ENCODE data around the gene RAB9B.

RAB9B gene

GRCh38 chrX:103792916-103793544, 39.0 kb downstream of the RAB9B start:
- no peak overlapping the region for H3K4me3 ChIP-seq (ENCODE audit: low read depth, low read length)
- no peak for DNase-seq (ENCODE audit: low read depth)
- no peak for TF ChIP-seq CTCF (IDR thresholded peaks at IDR 0.05; ENCODE audit: control insufficient read depth, extremely low read depth, insufficient read depth)

GRCh38 chrX:103791826-103792485, 40.1 kb downstream of the RAB9B start:
- DNase-seq (ENCODE audit: low read depth) = no peak
- no peak overlapping the region for H3K4me3 ChIP-seq (ENCODE audit: low read depth, low read length)
- no peak for TF ChIP-seq CTCF (IDR thresholded peaks at IDR 0.05; ENCODE audit: control insufficient read depth, extremely low read depth, insufficient read depth)

DNA sequence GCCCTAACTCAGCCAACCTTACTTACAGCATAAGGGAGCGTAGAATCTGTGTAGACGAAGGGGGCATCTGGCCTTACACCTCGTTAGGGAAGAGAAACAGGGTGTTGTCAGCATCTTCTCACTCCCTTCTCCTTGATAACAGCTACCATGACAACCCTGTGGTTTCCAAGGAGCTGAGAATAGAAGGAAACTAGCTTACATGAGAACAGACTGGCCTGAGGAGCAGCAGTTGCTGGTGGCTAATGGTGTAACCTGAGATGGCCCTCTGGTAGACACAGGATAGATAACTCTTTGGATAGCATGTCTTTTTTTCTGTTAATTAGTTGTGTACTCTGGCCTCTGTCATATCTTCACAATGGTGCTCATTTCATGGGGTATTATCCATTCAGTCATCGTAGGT, 40.8 kb downstream of the RAB9B start:
- no peak overlapping the region for H3K4me3 ChIP-seq (ENCODE audit: low read depth, low read length)
- DNase-seq (ENCODE audit: low read depth) = no peak
- no peak for TF ChIP-seq CTCF (IDR thresholded peaks at IDR 0.05; ENCODE audit: control insufficient read depth, extremely low read depth, insufficient read depth)

DNA sequence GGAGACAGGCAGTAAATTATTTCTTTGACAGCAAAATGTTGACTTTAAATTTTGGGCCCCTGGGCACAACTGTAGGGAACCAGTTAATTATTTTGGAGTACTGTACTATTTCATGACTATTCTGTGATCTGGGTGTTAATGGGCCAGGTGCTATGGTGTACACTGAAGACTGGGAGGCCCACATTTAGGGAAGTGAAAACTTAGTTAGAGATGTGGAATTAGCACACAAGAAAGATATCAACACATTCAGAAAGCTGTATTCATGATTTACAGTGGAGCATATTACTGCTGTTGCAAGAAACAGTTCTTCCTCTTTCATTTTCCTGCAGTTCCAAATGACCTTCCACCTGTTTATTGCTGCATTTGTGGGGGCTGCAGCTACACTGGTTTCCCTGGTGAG, 43.1 kb downstream of the RAB9B start:
- TF ChIP-seq CTCF (IDR thresholded peaks at IDR 0.05; ENCODE audit: control insufficient read depth, extremely low read depth, insufficient read depth) = no peak
- DNase-seq (ENCODE audit: low read depth) = no peak
- no peak overlapping the region for H3K4me3 ChIP-seq (ENCODE audit: low read depth, low read length)

GRCh38 chrX:103783971-103784370, 48.1 kb downstream of the RAB9B start:
- TF ChIP-seq CTCF (IDR thresholded peaks at IDR 0.05; ENCODE audit: control insufficient read depth, extremely low read depth, insufficient read depth) = no peak
- no peak for DNase-seq (ENCODE audit: low read depth)

GRCh38 chrX:103783196-103783595, 48.9 kb downstream of the RAB9B start:
- DNase-seq (ENCODE audit: low read depth) = no peak
- no peak overlapping the region for H3K4me3 ChIP-seq (ENCODE audit: low read depth, low read length)
- no peak for TF ChIP-seq CTCF (IDR thresholded peaks at IDR 0.05; ENCODE audit: control insufficient read depth, extremely low read depth, insufficient read depth)

More at GRCh38 chrX:103783971-103784370, 48.1 kb downstream of the RAB9B start:
- H3K4me3 ChIP-seq (ENCODE audit: low read depth, low read length) = no peak overlapping the region

DNA sequence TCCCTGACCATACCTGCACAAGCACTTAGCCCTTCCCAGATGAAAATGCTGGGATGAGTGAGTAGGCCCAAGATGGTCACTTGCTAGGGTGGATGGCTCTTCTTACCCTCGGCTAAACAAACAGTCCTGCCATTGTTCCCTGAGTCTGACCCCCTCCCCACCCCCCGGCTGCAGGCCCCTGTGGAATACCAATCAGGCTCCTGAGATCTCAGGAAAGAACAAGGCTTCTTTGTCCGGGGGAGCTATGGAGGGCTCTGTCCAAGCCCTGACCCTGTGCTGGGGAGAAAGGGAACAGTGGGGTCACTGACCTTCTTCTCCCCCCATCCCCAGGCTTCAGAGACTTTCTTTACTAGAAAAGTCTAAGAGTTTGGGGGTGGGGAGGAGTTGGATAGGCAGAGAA, 49.4 kb downstream of the RAB9B start:
- no peak for TF ChIP-seq CTCF (IDR thresholded peaks at IDR 0.05; ENCODE audit: control insufficient read depth, extremely low read depth, insufficient read depth)
- DNase-seq (ENCODE audit: low read depth) = no peak
- H3K4me3 ChIP-seq (ENCODE audit: low read depth, low read length) = no peak overlapping the region

Measured in LNCaP clone FGC (cell line).